Glomerular visceral epithelial cell (primary cell): ENCODE measurements around the gene NACC1.

Experiments
- DNase-seq: peaks from one replicate; pipeline ENCODE4 v3.0.0-alpha.2; 2016; ENCODE audit errors: extremely low spot score

The NACC1 gene

DNA sequence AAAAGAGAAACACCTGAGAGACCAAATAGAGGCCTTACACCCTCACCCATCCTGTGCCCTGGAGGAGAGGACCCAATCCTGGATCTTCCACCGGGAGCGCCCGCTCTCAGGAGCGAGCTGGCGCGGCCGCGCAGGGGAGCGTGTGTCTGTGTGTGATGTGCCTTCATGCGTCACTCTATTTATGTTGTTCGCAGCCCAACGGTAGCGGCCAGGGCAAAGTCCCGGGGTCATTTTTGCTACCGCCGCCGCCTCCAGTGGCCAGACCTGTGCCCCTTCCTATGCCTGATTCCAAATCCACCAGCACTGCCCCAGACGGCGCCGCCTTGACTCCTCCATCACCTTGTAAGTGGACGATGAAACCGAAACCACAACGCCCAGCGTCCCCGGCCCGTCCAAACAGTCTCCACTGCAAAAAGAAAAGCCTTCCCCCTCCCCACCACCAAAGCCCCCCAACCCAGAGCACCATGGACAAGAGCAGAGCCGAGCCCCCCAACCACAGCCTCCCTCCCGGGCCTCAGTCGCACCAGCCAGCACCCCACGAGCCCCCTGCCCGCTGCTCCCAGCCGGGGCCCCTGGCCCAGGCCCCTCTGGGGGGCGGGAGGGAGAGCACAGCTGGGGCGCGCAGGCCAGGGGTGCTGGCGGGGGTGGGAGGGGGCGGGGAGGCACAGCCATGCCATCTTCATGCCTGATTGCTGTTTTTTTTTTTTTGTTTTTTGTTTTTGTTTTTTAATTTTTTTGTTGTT is 30.1 kb upstream of the NACC1 start:
- DNase-seq: no peak

DNA sequence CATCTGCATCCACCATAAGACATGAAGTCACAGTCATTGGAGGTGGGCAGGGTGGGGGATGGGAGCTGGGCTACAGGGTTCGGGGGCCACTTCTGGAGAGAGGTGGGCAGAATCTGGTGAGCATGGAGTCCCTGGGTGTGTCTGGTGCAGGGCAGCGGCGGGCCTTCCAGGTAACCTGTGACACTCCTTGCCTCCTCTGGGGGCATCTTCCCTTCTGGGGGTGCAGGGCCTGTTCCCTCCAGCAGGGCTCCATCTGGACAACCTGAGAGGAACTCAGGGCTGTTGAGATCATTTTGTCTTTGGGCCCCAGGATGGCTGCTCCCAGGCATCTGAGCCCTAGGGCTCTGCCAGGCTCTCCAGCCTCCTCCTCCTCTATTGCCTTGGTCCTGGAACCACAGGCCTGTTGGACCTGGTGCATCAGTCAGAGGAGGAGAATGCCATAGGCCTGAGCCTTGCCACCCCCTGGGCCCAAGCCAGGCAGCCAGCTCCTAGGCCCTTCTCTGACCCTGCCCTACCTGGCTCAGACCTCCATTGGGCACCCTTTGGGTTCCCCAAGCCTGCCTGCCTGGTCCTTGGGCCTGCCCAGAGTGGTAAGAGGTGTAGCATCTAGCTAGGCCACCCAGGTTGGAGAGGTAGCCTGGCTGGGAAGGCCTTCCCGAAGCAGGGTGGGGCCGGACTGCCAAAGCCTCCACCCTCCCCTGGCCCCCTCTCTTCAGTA is 28.8 kb upstream of the NACC1 start:
- DNase-seq: peak; percentile 18

DNA sequence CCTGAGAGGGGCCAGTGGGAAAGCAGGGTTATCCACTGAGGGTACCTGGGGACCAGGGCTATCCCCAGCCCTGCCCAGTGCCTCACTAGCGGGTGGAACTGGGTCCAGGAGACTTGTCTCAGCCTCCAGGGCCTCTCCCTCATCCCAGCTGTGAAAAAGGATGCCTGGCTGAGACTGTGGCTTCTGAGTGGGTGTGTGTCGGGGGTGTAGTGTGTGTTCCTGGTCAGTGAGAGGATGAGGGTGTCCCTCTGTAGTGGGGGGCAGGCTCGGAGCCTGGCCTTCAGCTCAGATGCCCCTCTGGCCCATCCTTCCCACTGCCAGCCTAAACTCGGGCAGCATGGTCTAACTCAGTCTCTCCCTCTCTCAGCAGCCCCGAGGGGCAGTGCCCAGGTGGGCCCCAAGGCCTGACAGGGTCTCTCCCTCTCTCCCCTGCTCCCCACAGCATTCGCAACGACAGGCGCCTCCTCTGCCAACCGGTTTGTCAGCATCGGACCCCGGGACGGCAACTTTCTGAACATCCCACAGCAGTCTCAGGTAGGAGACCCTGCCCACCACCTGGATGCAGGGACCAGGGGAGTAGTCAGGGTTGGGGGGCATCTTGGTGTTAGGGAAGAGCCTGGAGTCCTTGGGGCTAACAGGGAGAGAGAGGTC is 28.1 kb upstream of the NACC1 start:
- no peak for DNase-seq

DNA sequence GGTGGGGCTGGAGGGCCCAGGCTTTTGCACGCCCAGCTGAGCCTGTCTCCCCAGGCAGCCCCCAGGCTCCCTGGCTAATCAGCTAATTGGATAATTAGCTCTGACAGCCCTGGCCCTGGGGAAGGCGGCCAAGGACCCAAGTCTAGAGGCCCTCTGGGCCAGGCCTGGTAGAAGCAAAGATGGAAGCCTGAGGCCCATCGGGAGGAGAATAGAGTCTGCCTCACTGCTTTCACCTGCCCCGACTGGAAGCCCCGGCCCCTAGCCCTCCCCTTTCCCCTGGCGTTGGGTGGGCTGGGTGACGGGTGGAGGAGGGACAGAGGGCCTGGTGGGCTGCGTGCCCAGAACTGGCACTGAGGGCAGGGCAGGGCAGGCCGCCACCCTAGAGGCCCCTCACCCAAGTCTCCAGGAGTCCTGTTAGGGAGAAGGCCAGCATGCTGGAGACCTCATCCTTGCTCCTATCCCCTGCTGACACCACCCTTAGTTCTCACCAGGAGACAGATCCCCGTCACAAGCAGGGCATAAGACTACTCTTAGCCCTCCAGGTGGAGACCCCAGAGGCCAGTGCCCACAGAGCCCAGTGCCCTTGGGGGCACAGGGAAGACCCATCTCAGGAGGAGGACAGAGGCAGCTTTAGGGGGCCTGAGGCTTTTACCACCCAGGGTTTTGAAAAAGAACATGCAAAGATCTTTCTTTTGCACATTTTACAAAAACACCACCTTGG is 27.4 kb upstream of the NACC1 start:
- DNase-seq: no peak

DNA sequence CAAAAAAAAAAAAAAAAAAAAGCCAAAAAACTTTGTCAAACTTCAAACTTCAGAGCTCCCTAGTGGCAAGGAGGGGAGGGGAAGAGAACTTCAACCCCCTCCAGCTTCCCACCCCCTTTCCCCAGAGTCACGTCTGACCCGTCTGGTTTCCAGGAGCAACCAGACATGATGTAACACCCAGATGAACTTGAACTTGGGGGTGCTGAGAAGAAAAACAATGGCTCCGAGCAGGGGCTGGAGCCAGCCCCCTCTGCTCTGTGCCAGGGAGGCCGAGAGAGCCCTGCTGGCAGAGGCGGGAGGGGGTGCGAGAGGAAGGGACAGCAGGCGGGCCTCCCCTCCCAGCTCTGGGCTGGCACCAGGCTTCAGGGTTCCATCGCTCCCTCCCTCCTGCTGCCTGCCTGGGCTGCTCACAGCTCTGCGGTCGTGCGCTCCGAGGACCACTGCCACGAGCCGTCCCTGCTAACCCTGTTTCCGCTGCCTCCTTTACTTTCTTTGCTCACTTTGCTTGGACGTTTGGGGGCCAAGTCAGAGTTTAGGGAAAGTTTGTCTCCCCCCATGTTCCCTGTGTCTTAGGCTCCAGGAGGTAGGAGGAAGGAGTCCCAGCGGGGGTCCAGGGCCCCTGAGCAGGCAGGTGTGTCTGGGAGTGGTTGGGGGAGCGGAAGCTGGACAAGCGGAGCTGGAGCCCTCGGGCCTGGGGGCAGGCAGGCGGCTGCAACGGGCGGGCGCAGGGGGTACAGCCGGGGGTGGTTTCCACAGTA is 26.5 kb upstream of the NACC1 start:
- peak; percentile 79 for DNase-seq

DNA sequence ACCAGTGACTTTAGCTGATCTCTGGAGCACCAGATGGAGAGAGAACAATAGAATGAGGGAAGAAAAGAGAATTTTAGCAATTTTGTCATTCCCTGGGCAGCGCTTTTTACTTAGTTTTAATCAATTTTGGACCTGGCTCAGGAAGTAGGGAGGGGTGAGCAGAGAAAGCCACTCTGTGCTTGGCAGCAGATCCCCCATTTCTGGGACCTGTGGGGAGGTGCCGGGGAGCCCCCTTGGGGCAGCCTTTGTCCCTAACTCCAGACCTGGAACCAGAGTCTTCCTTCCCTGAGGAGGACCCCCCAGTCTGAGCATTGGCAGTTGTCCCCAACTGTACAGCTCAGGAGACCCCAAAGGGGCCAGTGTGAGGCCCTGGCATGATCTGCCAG is 25.9 kb upstream of the NACC1 start:
- no peak for DNase-seq

DNA sequence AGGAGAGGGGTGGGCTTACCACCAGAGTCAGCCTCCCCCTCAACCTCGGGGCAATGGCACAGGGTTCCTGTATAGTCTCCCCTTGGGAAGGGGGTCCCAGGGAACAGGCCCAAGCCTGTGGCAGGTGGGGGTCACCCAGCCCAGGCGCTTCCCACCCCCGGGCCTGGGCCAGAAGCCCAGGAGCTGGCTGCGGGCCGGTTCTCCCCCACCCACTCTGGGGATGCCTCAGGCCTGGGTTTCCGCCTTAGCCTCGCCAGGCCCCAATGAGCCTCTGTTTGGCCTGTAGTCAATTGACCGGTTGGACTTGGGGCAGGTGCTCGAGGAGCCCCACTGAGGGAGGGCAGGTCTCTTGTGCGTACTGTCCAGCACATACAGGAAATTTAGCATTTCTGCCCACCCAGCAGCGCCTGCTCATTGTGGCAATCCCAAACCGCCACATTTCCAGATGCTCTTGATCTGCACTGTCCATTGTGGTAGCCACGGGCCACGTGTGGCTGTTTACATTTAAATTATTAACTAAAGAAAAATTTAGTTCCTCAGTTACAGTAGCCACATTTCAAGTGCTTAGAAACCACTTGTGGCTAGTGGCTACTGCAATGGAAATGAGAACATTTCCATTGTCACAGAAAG is 25.3 kb upstream of the NACC1 start:
- peak; percentile 64 for DNase-seq

DNA sequence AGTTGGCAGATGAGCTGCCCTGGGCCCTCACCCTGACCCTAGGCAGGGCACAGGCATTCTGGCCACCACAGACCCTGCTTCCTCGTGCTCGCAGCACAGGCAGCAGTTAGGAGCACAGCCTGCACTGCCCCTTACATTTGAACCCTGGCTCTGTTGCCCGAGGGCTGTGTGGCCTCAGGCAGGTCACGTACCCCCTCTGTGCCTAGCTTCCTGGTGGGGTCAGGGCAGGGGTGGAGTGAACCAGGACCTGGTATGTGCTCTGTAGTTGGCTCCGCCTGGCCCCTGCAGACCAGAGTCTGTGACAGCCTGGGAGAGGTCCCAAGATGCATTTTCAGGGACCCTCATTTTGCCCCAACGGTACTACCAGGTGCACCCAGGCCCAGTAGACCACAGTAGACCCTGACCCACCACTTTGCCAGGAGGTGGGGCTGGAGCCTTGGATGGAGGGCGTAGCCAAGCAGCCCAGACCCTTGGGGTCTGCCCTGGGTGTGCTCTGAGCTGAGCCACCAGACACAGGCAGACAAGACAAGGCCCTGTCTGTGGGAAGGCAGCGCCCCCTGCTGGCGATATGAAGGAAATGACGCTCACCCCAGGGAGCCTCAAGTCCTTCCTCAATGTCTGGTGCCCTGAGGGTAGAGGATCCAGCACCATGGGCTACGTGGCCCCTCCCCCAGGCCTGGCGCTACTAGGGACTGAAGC is 24.5 kb upstream of the NACC1 start:
- DNase-seq: peak; percentile 83

DNA sequence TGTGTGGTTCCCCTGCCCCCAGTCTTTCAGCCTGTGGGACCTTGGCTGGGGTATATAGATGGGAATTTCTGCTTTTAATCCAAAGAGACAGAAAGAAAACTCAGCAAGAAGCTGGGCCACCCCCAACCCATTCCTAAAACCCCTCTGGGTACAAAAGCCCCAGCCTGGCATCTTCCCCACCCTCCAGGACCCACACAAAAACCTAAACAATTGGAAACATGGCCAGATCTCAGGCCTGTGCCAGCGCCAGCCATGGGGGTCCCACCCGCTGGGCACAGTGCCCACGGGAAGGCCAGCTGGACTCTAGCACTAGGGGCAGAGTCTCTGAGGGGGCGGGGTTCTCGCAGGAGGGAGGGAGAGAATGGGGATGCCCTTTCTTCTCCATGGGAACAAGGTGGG is 24.0 kb upstream of the NACC1 start:
- DNase-seq: no peak

DNA sequence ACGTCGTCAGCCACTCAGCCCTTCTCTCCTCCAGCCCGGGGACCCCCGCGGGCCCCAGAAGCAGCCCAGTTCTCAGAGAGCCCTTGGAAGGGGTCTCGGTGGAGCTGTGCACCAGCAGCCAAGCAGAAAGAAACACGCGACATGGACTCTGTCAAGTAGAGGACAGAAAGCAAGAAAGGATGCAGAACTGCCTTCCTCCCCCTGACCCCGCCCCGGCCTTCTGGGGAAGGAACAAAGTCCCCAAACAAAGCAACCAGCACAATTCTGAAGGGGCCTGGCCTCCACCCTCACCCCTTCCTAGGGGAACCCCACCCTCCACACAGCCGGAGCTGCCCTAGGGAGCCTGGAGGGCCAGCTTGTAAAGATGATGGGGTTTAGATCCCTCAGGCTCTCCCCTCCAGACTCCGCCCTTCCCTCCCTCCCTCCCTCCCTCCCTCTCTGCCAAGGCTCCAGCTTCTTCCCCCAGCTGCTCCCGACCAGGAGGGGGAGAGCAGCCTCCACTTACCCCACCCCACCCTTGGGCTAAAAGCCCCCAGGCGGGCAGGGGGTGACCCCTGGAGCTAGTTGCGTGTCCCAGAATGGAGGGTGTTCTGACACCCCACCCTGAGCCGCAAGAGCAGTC is 23.2 kb upstream of the NACC1 start:
- DNase-seq: no peak

DNA sequence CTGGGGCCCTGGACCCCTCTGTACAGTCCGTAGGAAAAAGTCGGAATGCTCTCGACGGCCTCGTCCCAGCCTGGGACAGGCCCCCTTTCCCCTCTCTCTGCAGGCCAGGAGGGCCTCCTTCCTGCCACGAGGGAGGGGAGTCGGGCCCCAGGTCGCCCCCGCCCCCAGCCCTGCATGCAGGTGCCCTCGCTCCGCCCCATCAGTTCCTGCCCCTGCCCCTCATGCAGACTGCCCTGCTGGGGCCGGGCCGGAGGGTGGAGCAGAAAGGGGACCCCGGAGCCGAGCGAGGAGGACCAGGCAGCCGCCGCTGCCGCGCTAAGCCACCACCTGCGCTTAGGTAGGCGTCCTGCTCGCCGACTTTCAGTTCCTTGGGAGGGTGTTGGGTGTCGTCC is 22.7 kb upstream of the NACC1 start:
- no peak for DNase-seq

DNA sequence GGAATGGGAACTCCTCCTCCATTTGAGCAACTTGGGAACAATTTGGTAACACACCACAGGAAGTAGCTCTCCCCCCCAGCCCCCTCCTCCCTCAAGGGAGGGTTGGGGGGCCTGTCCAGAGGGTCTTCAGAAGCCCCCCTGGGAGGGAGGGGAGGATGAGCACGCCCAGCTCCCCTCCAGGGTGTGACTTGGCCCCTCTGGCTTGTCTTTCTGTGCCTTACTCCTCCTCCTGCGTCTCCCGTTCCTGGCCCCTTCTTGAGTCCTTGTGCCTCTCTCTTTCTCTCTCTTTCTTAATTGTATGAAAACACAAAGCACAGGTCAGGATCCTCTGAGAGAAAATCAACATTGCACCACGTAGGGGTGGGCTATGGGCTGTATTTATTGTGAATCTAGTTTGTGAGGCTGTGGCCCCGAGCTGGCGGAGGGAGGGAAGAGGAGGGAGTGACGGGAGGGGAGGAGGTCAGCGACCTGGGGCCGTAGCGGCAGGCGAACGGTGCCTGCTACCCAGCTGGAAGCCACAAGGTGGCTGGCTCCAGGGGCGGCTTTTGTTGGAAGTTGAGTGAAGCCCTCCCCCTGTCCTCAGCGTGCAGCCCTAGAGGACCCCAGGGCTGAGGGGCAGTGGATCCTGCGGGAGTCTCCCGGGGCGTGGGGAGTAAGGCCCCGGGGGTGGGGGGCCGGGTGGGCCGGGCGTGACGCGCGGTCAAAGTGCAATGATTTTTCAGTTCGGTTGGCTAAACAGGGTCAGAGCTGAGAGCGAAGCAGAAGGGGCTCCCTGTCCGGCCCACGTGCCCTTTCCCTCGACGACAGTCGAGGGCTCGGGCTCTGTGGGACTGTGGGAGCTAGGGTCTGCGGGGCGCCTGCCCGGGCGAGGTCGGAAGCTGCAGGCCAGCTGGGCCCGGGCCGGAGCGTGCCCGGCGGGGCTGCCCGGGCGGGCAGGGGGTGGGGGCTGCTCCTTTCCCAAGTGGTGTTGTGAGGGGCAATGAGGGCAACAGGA is 21.8 kb upstream of the NACC1 start:
- no peak for DNase-seq

DNA sequence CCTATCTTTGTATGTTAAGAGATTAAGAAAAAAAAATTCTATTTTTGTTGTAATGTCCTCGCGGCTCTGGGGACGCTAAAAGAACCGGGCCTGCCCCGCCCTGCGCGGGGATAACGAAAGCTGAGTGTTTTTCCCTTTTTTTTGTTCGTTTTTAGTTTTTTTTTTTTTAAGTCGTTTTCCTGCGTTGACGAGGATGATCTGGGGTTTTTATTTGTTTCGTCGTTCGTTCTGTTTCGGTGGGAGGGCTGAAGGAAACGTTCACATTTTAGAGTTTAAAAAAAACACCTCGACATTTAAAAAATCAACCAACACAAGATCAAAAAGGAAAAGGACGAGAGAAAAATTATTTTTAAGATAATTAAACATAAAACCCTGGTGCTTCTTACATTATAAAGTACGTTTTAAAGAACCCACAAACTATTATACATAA is 21.0 kb upstream of the NACC1 start:
- DNase-seq: no peak

DNA sequence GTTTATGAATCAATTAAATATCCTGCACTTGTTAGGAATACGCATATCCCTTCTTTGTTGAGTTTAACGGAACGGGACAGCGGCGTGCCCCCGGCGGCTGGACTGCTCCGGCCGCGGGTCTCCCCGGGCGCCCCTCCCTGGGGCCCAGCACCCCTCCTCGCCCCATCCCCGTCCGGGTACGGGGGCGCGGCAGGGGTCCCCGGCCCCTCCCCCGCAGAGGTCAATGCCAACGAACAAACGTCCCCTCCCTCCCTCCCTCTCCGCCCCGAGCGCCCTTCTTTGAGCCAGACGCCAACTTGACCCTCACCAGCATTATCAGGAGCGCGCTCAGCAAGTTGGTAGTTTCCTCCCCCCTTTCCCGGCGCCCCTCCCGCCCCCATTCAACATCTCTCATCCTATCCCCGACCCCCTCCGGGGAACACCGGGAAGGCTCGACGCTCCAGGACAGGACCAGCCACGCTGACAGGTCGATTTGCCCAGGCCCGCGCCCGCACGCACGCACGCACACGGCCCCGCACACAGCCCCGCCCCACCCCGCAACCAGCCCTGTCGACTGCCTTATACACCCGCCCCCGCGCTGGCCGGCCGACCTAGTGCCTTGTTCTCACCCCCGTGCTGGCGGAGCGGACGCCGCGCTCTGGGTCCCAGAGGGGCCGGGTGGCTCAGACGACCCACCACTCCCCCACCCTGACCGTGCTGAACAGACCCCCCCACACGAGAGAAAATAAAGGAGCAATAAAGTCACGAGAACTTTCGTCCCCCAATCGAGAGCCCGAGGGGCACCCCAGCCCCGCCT is 20.4 kb upstream of the NACC1 start:
- no peak for DNase-seq

DNA sequence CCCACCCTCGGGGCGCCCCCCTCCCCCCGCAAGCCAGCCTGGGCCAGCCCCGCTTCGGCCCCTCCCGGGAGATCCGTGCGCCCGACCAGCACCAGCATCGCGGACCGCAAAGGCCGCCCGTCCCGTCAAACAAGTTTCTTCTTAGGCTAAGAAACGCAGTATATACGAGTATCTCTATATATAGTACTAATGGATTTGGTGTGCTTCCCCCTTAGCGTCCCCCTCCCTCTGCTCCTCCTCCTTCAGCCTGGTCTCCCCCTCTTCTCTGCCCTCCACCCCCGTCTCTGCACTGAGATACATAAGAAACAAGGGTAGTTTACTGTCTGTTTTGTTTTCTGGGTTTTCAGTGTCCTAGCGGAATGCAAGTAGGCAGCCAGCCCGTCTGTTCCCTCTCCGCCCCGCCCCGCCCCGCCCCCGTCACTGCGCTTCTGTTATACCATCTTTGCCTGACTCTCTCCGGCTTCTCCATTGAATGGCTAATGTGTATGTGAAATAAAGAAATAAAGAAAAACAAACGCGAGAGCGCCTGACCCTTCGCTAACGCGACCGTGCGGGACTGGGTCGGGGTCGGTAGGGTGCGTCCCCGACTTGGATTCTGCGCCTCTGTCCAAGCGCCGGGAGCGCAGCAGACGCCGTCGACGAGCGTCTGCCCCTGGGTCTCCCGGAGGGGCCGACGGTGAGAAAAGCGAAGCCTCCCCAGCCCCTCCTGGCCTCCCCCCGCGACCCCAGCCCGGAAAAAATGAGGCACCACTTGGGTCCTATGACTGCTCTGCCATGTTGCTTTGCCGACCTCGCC is 19.6 kb upstream of the NACC1 start:
- DNase-seq: no peak

DNA sequence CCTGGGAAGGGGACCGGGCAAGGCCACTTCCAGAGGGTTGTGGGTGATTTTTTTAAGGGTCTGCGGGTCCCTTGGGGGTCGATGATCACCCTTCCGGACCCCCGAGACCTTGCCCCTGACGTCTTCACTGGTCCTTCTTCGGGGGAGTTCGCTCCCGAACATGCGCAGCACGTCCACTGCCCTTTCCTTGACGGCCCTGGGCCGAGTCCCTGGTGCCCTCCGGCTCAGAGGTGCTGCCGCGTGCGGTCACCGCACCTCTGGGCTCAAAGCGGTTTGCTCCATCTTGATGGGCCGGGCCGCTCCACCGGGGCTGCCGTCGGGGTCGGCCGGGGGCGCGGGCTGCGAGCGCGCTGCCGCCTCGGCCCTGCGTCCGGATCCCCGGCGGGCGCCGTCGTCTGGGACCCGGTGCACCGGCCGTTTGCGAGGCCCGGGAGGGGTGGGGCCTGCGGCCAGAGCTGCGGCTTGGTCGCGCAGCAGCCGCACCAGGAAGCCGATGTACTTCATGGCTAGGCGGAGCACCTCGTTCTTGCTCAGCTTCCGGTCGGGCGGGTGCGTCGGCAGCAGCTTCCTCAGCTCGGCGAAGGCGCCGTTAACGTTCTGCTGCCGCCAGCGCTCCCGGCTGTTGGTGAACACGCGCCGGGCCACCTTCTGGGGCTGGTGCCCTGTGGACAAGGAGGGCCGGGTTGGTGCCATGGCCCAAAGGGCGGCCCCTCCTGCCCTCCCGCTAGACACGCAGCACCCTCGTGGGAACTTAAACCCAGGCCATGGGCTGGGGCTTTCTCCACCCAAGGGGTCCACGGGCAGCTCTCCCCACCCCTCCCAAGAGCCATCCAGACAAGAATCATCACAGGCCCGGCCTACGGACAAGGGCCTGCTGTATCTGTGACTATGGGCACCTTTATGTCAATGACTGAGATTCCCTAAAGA is 18.7 kb upstream of the NACC1 start:
- no peak for DNase-seq
